HG03135 (cell line): ENCODE measurements around the gene TTLL1.
"Not testable (repeated sequence)": the region's sequence is repeated elsewhere in the genome, so short reads cannot be mapped to it uniquely, and the experiment has no call there.

Experiments
- ATAC-seq: cut with Tn5 transposase; IDR thresholded peaks from one replicate; pipeline ENCODE4 v1.9.1; 2021; ENCODE audit warnings: mild to moderate bottlenecking, moderate library complexity; ENCODE audit not compliant: unreplicated experiment

Gene TTLL1

GRCh38 chr22:42995654-42996053 lies 93.5 kb downstream of the TTLL1 start:
- not testable (repeated sequence) for ATAC-seq

- no peak for ATAC-seq
Observed at GRCh38 chr22:42994917-42995562, 94.2 kb downstream of the TTLL1 start.

DNA sequence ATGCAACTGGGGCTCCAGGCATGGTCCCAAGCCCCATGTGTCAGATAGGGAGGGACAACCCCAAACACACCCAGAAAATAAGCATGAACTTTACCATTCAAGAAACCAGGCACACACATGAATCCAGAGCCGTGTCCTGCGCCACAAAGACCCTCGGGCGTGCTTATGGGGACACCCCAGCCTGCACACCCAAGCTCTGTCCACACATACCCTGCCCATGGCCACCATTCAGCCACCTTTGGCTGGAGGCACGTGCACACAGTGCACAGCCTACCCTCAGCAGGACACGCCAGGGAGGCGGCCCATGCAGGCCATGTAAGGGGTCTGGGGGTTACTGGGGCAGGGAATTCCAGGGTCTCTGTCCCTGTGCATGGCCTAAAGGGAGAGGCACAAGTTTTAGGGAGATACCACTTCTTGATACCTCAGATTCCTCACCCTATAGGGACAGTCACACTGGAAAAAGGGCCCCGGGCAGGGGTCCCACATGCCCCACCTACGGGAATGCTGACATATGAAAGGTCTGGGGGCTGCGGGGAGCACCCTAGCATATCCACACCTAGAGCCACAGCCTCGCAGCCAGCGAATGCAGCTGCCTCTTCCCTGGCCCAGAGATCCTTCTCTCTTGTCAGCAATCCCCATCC lies 94.8 kb downstream of the TTLL1 start:
- no peak for ATAC-seq

- ATAC-seq, result no peak
Observed at GRCh38 chr22:42993651-42994275, 95.4 kb downstream of the TTLL1 start.

DNA sequence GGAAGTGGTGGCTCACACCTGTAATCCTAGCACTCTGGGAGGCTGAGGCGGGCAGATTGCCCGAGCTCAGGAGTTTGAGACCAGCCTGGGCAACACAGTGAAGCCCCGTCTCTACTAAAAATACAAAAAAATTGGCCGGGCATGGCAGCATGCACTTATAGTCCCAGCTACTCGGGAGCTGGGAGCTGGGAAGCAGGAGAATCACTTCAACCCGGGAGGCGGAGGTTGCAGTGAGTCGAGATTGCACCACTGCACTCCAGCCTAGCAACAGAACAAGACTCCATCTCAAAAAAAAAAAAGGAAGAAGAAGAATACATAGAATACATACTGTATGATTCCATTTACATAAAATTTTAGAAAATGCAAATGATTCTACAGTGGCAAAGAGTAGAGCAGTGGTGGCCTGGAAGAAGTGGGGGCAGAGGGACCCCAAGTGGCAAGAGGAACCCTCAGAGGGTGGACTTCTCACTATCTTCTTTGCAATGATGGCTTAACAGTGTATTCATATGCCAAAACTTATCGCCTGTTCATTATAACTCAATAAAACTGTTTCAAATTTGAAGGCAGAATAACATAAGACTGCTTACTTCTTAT lies 96.2 kb downstream of the TTLL1 start:
- ATAC-seq, result no peak

GRCh38 chr22:42992092-42992491 lies 97.1 kb downstream of the TTLL1 start:
- no peak for ATAC-seq

- ATAC-seq, result no peak
Observed at GRCh38 chr22:42991010-42991651, 98.1 kb downstream of the TTLL1 start.

GRCh38 chr22:42990131-42990838 lies 98.9 kb downstream of the TTLL1 start:
- no peak for ATAC-seq
